Measurements from ENCODE around the gene CHST8.

CHST8 gene

DNA sequence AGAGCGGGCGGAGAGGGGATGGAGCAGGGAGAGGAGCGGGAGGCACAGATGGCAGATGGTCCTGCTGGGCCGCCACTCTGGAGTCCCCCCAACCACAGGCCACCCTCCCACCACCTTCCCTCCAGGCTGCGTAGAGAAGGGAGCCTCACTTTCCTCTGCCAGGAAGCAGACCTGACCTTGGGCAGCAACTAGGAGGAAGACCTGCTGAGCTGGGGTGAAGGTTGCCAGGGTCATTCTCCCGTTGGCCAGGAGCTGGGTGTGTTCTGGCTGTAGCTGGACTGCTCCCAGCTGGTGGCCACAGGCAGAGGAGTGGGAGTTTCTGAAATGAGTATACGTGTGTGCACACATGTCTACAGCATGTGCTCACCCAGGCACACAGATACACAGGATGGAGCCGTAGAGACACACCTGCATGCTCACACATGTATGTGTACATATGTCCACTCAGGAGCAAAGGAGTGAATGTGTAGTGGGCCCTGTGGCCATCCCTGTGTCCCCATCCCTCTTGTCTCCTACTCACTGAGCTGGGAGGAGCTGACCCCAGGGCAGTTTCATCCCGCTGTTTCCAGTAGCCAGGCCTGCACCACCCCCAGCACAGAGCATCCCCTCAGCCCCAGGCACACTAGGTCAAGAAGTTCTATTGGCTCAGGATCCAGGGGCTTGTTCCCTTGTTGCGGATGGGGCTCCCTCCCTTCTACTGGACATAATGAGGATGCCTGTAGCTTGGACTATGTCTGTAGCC lies 53.0 kb downstream of the CHST8 start:
- DNase-seq, result peak; percentile 91

DNA sequence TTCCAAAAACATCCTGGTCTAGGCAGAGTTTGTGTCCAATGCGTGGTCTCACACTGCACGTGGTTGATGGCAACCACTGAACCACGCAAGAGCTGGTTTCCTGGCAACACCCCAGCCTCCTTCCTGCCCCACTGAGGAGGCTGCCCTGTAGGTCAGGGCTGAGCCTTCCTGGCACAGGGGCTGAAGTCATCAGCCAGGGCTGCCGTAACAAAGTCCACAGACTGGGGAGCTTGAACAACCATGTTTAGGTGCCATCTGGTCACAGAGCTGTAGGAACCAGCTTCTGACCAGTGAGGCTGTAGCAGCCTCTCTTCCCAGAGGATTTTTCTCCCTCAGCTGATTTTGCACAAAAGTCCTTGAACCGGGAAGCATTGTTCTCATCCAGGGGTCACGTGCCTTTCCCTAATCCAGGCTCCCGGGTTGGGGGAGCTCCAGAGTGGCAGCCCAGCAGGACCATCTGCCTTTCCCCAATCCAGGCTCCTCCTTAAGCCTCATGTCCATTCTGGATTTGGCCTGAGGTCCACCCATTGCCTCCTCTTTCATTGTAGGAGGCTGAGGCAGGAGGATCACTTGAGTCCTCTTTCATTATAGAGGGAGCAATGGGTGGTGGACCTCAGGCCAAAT lies 53.9 kb downstream of the CHST8 start:
- DNase-seq, result peak; percentile 94

DNA sequence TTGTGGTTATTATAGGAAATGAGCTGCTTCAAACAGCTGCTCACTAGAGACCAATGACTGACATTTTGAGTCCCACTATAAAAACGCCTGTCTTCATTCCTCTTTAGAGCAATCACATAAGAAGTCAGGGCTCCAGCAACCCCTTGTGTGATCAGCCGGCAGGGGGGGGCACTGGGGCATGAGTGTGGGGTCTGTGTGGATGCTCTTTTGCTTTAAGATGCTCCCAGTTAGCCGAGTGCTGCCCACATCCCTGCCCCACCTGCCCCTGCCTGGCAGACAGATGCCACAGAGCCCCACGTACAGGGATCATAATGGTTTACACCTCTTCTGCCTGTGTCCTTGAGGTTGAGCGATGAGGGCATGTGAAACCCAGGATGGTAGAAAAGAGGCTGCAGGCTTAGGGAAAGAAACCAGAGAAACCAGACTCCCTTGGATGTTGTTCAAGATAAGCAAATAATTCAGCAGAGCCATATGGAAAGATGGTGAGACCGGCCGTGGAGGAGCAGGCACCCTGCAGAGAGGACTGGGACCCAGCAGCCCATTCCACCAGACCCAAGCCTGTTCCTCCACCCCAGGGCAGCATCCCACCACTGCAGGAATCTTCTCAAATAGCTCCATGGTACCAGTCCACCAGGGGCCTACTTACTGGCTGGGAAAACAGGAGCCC lies 55.4 kb downstream of the CHST8 start:
- DNase-seq, result peak; percentile 64

DNA sequence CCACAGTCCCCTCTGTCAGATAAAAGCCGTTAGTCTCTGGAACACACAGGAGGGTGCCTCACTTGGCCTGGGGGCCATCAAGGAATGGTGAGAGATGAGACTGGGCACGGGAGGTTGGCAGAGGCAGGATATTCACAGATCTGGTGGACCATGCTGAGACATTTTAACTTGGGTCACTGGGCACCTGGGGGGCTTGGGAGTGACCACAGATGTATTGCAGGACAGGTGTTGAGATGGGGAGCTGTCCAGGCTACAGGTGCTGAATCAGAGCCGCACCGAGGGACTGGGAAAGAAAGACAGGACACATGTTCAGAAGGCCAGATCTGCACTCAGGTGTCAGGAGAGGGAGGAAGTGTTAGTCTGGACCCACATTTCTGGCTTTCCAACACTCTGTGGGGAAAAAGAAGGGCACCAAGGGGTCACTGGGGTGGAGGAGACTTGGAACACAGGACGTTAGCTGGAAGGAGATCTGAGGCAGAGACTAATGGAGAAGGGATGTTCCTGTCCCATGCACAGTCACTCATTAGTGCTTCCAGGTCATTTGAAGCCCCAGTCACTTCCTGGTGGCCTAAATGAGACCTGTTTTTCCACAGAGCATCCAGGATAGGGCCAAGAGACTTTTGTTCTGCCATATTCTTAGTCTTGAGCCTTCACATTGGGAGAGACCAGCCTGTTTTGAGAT lies 56.1 kb downstream of the CHST8 start:
- no peak for DNase-seq

DNA sequence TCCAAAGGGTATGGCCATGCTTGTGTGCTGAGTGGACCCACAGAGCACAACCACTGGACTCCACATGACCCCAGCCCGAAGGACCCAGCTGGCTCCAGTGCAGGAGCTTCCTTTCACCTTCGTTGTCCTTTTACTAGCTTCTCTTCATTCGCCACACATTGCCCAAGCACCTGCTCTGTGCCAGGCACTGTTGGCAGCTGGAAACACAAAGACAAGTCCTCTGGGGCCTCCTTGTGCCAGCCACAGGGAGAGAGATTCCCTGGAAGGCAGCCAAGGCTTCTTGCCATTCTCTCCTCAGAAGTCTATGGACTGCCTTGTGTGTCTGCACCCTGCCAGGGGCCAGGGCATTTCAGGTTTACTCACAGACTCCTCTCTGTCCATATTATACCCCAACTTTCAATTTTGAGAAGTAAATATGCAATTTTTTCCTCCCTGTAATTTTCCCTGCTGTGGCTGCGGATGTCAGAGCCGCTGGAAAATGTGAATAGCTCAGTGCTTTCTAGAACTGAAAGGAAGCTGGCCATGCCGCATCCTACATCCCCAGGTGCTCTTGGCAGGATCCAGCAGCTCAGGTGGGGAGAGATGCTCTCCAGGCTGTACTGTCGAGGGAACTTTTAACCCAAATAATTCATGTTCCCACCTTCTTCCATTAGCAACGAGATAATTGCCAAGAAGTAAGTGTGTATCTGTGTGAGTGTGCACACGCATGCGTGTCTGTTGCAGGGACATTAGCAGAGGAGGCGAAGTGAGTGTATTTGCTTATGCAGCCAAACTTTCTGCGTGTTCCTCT lies 57.2 kb downstream of the CHST8 start:
- peak; percentile 63 for DNase-seq

DNA sequence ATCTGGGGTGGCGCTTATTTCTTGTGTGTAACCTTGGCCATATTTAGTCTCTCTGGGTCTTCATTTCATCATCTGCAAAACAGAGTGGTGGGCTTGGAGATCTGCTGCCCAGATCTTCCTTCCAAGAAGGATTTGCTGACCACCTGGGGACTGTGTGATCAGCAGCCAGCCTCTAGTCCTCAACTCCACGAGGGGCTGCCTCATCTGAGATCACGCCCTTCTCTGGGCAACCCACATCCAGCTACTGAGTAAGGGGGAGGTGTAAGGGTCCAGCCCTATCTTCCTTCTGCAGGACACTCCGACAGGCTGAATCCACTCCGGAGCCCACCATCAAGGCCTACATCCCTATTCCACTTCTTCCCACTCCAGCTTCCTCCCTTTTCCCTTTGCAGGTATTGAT lies 57.9 kb downstream of the CHST8 start:
- DNase-seq, result no peak

DNA sequence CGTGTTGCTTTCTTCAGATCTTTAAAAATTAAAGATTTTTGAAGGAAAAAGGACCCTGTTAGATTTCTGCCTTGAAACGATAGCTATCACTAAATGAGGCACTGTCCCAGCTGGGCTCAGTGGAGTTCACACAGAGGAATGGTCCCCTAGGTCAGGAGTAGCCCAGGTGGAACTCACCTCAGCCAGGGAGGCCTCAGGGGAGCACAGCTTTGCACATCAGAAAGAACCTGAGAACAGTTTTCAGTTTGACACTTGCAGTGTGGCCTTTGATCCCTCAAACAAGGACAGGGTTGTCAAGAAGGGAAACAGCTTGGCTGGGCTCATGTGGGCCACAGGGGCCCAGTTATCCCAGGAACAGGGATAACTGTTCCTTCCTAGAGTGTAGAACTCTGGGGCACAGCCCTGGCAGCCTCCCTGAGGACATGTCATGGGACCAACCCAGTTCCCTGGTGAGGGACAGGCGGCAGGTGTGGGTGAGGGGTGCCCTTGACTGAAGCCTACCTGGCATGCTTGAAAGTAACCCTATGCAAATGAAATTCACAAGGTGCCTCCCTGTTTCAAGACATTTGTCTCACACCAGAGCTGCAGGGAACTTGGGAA lies 59.4 kb downstream of the CHST8 start:
- no peak for DNase-seq

DNA sequence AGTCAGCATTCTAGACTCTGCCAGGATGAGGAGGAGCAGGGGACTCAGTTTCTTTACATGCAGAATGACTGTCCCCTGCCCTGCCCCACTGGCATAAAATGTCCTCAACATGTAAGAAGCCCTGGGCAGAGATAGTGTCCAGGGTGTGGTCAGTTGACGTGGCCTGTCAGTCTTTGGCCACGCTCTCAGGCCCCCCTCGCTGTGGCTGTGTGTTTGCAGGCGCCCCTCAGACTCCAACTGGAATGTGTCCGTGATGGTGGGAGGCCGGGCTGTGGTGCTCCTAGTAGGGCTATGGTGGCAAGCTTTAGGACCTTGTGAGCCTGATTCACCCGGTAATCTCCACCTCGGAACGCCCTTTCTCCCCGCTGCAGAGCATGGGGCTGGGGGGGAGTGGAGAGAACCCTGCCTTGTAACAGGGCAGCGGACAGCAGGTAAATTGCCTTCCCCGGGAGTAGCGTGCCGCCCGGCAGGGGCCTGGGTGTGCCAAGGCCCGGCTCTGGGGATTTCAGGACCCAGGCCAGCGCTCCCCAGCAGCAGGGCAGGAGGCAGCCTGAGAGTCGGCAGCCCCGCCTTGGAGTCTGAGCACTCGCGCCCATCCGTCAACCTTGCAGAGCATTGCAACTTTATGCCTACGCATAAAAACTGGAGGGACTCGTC lies 62.3 kb downstream of the CHST8 start:
- no peak for DNase-seq

DNA sequence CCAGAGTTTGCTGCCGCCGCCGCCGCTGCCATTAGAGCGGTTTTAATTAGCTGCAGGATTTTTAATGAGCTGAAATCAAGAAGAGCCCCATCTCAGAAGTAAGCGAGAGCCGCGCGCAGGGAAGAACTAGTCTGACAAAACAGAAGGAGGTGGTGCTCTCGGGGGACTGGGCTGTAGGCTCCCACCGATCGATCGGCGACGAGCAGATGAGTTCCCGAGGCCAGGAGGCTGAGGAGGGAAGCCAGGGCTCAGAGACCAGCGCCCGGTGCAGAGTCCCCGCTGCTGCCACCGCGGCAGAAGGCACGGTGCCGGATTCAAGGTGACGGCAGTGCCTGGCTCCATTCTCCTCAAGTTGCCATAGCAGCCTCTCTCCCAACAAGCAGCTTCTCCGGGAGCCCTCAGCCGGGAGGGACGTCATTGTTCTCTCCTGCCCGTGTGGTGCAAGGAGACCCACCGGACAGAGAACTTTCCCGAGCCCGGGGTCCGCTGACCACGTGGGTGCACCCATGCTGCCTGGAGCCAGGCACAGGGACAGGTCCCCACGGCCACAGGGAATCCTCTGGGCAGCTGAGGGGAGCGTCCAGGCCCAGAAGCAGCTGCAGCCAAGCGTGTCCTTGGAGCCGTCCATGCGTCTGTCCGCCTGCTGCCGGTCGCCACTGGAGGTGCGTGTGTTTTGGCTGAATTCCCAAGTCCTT lies 62.9 kb downstream of the CHST8 start:
- DNase-seq, result peak; percentile 27

DNA sequence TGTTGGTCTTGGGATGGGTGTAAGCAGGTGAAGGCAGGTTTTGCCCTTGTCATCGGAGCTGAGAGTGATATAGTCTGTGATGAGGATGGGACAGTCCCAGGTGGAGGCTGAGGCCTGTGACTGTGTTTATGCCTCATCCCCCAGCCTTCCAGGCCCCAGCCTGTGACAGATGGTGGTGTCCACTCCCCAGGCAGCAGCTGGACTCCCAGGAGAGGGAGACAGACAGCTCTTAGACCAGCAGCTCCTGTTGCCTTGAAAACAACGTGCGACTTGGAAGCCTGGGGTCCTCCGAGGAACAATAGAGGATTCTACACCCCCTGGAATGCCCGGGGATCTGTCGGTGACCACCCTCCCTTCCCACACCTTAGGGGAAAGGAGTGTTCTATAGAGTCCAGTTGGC lies 63.8 kb downstream of the CHST8 start:
- DNase-seq, result peak; percentile 84

DNA sequence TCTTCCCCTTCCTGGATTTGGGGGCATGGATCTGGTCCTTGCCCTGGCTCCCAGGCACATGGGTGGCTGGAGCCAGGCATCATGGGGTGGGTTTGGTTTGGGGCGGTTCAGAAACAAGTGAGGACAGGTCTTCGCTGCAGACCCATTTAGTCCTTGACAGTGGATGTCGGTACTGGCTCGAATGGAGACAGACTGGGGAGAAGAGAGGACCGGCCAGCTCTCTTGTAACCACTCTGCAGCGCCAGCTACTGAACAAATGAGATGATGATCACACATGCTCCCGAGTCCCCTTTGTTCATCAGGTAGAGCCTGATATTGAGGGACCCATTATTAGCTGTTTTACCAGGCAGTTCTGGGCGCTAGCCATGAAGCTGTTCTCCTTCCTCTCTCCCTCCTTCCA lies 64.5 kb downstream of the CHST8 start:
- DNase-seq, result no peak

DNA sequence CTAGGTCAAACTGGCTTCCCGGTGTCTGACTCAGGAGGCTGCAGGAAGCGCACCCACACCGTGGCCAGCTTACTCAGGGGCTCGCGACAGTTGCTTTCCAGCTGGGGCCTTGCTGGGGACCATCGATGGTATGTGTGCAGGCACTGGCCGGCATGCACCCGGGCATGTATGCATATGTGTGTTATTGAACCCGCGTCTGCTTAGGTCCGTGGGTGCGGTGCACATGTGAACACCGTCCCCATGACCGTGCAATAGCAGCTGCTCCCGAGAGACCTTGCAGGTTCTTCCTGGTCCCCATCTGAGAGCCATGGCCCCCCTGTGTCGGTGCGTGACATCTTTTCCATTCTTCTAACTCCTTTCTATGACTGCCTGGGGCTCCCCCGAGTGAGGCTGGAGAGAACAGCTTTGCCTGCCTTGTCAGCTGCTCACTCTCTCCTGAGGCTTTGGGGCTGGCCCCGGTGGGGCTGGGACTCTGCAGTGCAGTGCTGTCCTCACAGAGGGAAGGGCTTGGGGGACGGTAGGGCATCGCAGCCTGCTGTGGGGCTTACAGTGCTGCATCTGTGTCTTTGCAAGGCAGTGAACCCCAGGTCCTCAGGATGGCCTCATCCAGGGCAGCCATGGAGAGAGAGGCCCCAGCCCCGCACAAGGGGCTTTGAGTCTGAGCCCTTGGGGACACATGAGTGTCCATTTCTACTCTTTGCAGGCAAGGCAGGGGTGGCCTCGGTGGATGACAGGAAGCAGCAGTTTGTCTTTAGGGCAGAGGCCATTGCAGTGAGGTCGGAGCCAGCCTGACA lies 65.1 kb downstream of the CHST8 start:
- DNase-seq, result no peak

DNA sequence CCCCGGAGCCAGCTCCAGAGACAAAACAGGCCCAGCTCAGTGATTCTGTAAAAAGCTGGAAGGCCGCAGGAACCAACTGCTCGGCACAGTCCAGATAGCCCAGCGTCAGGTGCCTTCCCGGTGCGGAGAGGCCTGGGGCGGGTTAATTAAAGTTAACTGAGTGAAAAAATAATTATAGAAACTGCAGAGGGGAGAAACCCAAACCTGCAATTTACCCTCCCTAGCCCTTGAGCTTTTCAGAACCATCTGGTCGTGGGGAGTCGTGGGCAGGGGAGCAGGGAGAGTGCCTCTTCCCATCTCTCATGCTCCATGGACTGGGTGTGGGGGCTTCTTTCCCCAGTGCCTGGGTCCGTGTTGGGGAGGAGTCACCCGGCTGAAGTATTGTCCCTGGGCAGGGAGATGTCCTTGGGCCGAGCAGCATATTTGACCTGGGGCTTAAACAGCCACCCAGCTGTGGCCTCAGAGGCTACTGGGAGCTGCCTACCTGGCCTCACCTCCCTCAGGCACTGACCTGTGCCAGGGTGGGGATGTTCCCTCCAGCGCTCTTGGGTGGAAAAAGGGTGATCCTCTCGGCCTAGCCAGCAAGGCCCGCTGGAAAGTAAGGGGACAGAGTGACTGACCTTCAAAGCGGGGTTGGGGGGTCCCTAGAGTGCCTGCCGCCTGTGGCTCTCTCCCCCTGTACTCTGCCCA lies 65.9 kb downstream of the CHST8 start:
- DNase-seq, result peak; percentile 37

DNA sequence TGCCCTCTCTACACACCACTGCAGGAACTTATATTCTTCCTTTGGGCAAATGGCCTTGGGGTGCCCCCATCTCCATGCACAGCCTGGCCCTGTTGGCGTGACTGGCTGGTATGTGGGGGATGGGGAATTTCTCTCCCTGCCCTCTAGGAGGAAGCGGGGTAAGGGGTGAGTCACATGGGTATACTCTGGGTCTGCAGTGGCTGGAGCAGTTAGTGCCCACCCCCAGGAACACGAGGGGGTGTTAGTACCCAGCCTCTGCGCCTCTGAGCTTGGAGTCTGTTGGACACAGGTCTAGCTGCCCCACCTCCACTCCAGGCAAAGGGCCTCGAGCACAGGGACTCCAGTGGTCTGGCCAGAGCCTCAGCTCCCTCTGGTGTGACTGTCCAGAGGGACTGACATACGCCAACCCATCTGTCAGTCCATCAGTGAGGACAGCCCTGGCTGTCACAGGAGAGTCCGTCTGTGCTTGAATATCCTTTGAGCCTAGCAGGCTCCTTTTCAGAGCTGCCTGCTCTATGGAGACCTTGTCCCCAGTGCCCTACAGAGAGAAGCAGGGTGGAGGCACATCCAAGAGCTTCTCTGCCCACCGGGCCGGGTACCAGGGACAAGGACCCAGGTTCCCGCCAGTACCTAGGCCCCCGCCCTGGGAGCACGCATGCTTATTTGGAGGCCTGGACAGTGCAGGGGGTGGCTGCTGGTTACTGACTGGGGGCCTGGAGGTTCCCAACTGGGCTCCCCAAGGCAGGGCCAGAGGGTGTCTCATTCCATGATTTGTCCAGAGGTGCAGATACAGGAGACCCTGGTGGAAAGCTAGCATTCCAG lies 66.6 kb downstream of the CHST8 start:
- peak; percentile 60 for DNase-seq

DNA sequence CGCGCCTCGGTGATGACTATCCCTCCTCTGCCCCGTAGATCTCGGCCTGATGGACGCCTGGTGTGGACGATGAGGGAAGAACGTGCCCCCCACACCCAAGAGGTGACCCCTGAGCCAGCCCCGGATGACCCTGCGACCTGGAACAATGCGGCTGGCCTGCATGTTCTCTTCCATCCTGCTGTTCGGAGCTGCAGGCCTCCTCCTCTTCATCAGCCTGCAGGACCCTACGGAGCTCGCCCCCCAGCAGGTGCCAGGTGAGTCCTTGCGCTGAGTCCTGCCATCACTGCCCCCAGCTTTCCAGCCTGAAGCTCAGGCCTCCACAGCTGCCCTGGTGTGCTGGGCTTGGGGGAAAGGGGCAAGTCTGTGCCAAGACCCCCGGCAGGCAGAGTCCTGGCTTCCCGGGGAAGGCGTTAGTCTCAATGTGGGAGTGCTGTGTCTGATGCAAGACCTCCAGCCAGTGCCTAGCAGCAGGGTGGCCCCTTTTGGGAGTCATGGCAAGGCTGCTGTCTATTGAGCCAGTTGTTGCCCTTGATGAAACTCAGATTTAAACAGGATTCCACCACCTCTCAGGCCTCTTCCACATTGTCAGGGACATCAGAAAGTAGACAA lies 67.5 kb downstream of the CHST8 start:
- no peak for DNase-seq

DNA sequence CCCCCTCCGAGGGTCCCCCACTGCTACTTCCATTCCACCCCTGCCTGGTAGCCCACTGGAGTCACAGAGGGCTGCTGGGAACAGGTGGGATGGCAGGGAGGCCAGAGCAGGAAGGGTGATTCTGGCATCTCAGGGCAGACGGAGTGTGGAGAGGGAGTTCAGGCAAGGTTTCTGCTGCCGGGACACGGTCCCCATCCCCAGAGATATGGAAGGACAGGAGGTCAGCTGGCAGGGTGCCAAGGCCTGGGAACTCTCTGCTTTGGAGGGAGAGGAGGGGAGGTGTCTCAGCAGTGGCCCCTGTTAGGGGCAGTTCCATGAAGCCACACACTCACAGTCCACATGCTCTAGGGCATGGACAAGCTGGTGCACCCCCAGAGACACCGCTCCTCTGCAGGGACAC lies 68.1 kb downstream of the CHST8 start:
- no peak for DNase-seq

DNA sequence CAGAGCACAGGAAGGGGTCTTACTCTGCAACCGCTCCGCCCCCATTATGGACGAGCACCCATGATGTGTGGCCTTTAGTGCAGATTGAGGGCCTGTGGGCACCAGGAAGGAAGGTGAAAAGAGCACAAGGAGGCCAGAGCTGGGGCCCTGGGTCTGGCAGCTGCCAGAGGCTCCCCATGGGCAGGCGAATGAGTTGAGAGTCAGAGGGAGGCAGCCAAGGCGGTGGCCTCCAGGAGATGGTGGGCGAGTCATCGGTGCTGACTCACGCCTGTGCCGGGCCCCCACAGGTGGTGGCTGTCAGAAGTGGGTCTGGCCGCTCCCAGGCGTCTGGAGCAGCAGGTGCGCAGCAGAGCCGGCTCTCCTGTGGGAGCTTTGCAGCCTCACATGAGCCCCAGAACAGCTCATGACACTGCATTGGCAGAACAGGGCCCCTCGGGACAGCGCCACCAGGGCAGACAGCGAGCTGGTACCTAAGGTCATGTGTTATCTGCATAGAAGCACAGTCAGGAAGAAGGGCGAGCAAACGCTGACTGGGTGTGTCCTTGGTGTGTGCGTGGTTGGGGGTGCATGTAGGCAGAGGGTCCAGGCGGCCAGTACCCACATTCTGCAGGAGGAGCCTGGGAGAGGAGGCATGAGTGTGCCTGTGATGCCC lies 68.8 kb downstream of the CHST8 start:
- DNase-seq, result no peak

DNA sequence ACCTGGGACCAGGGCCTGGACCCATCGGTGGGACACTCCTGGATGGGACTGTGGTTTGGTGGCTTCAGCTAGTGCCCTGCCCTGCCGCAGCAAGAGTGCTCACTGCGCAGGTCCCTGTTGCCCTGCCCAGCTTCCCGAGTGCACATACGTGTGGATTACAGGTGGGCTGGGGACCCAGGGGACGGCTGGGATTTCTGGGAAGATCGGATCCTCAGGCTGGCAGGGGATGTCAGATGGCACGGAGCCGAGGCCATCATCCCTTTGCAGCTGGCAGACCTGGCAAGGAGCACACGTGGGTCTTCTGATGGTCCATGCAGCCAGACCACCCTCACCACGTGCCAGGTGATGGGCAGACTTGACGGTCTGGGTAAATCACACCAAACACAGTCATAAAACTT lies 69.3 kb downstream of the CHST8 start:
- DNase-seq, result no peak

Measured in NCI-H524 treated with DMSO at 0.1 percent for 48 hours (cell line).